HFFc6 (cell line): ENCODE measurements around the gene CTNNA2. TPM values are rescaled to one million over a fixed set of nuclear protein-coding genes. Genes with fewer than 3 reads are reported as not detected.

Source experiments
- DNase-seq: peaks from one replicate; pipeline ENCODE4 v3.0.0-alpha.2; 2018
- H3K27ac Mint-ChIP-seq: 2 replicates; pipeline ENCODE4 v1.8.0; 2020; ENCODE audit warnings: mild to moderate bottlenecking, mixed read lengths
- H3K27me3 Mint-ChIP-seq: 2 replicates; pipeline ENCODE4 v1.8.0; 2021; ENCODE audit warnings: mild to moderate bottlenecking, moderate library complexity, mixed read lengths; ENCODE audit not compliant: insufficient read depth
- H3K36me3 Mint-ChIP-seq: 2 replicates; pipeline ENCODE4 v1.8.0; 2021; ENCODE audit warnings: low read depth, mixed read lengths
- H3K4me1 Mint-ChIP-seq: 2 replicates; pipeline ENCODE4 v1.8.0; 2020; ENCODE audit warnings: low read depth, mixed read lengths
- H3K4me3 Mint-ChIP-seq: 2 replicates; pipeline ENCODE4 v1.8.0; 2020; ENCODE audit warnings: mild to moderate bottlenecking, moderate library complexity, mixed read lengths
- H3K9me3 Mint-ChIP-seq: 2 replicates; pipeline ENCODE4 v1.8.0; 2020; ENCODE audit warnings: mild to moderate bottlenecking, mixed read lengths
- CTCF ChIP-seq: fragments of 200-600 bp; sonication (generic); IDR thresholded peaks from 2 replicates; pipeline ENCODE4 v1.5.0; 2021; ENCODE audit warnings: antibody characterized with exemption, mild to moderate bottlenecking
- total RNA-seq, 6 experiments: library from RNA; stranded (reverse); fragmentation: NEBNext Ultra II Directional; extraction: Animal tissue kit (Norgen Biotek cat#: 25700); gene quantifications; 2 replicates in 1 of 6; 3 replicates in 5 of 6; pipeline ENCODE4 v1.2.3, GENCODE V29; 2021

CTNNA2 gene
- total RNA-seq, 6 experiments from 2014 or later: not detected

DNA sequence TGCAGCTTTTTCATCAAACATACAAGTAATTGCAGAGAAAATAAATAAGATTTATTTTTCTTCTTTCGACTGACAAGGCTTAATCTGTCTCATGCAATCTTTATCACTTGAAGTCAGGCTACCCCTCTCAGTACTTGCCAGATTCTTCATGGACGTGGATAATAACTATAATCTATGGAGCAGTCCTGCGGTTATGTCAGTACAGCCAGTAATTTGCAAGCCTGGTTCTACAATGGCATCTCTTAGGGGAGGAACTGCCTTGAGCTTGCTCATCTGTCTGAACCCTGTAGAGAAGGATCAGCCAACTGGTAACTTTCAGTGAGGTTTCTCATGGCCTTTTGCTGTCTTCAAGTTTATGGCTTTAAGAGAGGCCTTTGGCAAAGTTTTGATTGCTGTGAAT lies 827.2 kb downstream of the CTNNA2 start:
- peaks cover 17% of the 10 kb centered on the region for H3K9me3 Mint-ChIP-seq
- H3K27me3 Mint-ChIP-seq: no peaks in the 10 kb centered on the region; the same call in 1 of the 2 replicates
- TF ChIP-seq CTCF: no peak
- H3K4me1 Mint-ChIP-seq: no peaks in the 10 kb centered on the region
- no peaks in the 10 kb centered on the region for H3K36me3 Mint-ChIP-seq
- no peak overlapping the region for H3K4me3 Mint-ChIP-seq
- H3K27ac Mint-ChIP-seq: no peak overlapping the region
- no peak for DNase-seq

DNA sequence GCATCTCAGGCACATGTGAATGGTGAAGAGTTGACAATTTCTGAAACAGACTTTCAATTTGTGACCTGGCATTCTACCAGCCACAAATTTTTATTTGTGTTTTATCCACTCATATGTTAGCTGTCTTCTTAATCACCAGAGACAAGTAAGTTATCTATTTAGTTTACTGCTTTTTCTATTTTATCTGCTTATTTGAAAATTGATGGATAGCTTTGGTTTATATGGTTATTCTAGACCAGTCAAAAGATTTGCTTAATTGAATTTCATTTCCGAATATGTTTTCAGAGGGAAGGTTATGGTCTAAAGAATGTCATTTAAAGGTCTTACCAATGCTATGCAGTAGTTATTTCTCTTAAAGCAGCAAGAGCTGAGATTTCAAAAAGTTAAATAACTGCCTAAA lies 835.2 kb downstream of the CTNNA2 start:
- Mint-ChIP-seq H3K27me3 (no peaks in the 10 kb centered on the region), H3K36me3 (no peaks in the 10 kb centered on the region), H3K4me3 (no peak overlapping the region), H3K9me3 (peaks cover 12% of the 10 kb centered on the region), H3K27ac (no peak overlapping the region), H3K4me1 (no peaks in the 10 kb centered on the region)
- no peak for TF ChIP-seq CTCF
- DNase-seq: no peak

GRCh38 chr2:80348953-80349352 lies 836.1 kb downstream of the CTNNA2 start:
- DNase-seq: no peak
- Mint-ChIP-seq H3K4me1 (no peaks in the 10 kb centered on the region), H3K27ac (no peak overlapping the region), H3K9me3 (peaks cover 9% of the 10 kb centered on the region), H3K36me3 (no peaks in the 10 kb centered on the region), H3K4me3 (no peak overlapping the region), H3K27me3 (no peaks in the 10 kb centered on the region)
- TF ChIP-seq CTCF: no peak

DNA sequence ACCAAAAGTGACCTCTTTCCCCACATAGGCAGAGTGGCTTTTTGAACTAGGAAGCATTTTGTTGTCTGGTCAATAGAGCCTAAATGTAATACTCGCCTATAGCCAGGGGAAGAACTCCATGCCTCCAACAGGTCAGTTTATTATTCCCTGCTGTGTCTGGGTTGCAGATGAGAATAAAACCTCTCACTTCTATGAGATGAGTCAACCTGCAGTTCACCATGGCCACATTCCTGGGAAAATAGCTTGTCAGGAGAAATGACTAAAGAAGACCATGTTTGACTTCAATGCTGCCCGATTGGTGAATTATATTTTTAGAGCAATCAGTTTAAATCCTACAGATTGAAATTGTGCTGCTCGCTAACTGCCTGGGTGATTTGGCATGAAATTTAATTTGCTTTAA lies 838.4 kb downstream of the CTNNA2 start:
- H3K27me3 Mint-ChIP-seq: no peaks in the 10 kb centered on the region; the same call in 1 of the 2 replicates
- TF ChIP-seq CTCF: no peak
- peaks cover 5% of the 10 kb centered on the region for H3K9me3 Mint-ChIP-seq
- DNase-seq: no peak
- no peak overlapping the region for H3K27ac Mint-ChIP-seq
- H3K4me1 Mint-ChIP-seq: no peaks in the 10 kb centered on the region
- no peak overlapping the region for H3K4me3 Mint-ChIP-seq
- H3K36me3 Mint-ChIP-seq: no peaks in the 10 kb centered on the region

GRCh38 chr2:80354858-80355257 lies 842.0 kb downstream of the CTNNA2 start:
- no peak for DNase-seq
- TF ChIP-seq CTCF: no peak
- Mint-ChIP-seq H3K9me3 (no peaks in the 10 kb centered on the region; the same call in 1 of the 2 replicates), H3K27ac (no peak overlapping the region), H3K4me3 (no peak overlapping the region), H3K36me3 (no peaks in the 10 kb centered on the region), H3K4me1 (no peaks in the 10 kb centered on the region), H3K27me3 (no peaks in the 10 kb centered on the region; the same call in 1 of the 2 replicates)

DNA sequence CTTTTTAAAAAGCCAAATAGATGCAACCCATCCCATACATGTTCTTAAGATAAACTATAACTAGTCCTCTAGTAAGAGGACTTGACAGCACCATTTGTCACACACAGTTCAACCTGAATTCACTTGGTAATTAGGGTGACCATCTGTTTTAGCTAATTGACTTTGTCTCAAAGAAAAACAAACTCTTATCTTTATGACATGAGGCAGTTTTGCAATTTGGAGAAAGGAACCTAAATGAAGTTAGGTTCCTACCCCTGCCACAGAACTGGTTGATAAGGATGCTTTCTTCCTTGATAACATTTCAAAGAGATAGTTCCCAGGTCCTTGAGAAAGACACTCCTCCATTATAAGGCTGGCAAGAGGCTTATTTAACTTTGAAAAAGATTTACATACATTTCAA lies 849.1 kb downstream of the CTNNA2 start:
- Mint-ChIP-seq H3K36me3 (no peaks in the 10 kb centered on the region), H3K27ac (no peak overlapping the region), H3K4me3 (no peak overlapping the region), H3K4me1 (no peaks in the 10 kb centered on the region), H3K9me3 (no peaks in the 10 kb centered on the region), H3K27me3 (no peaks in the 10 kb centered on the region)
- TF ChIP-seq CTCF: no peak
- no peak for DNase-seq
